ENCODE data around the gene KYAT1. TPM values are rescaled to one million over a fixed set of nuclear protein-coding genes. Genes with fewer than 3 reads are reported as not detected.

The KYAT1 gene
- total and polyA plus RNA-seq, 2 of the 13 experiments (the other 11 are each of a cell fraction or from before 2014, with no cell fraction given): 9.2 to 46.5 TPM

GRCh38 chr9:128818839-128819715, 62.7 kb downstream of the KYAT1 start (continued):
- TF ChIP-seq THAP8 (CRISPR knock-in tag; IDR thresholded peaks at IDR 0.05; ENCODE audit: borderline replicate concordance) (peak; percentile 38; the same call in 1 of the 2 replicates), ZNF232 (CRISPR knock-in tag; IDR thresholded peaks at IDR 0.05; ENCODE audit: borderline replicate concordance) (no peak), MXD1 (CRISPR knock-in tag; IDR thresholded peaks at IDR 0.05) (peak; percentile 72; the same call in 1 of the 2 replicates), ZNF772 (CRISPR knock-in tag; IDR thresholded peaks at IDR 0.05) (peak; percentile 79; the same call in 1 of the 2 replicates), TMF1 (CRISPR knock-in tag; IDR thresholded peaks at IDR 0.05; ENCODE audit: low read depth) (peak; percentile 56; the same call in 1 of the 2 replicates), SAFB2 (CRISPR knock-in tag; IDR thresholded peaks at IDR 0.05; ENCODE audit: borderline replicate concordance, low read depth) (peak; percentile 70), ZNF709 (CRISPR knock-in tag; IDR thresholded peaks at IDR 0.05) (peak; percentile 82; the same call in 1 of the 2 replicates), XRCC5 (optimal IDR thresholded peaks at IDR 0.05; ENCODE audit: low read length) (peak; percentile 40), AKAP8 (CRISPR knock-in tag; IDR thresholded peaks at IDR 0.05) (peak; percentile 67; the same call in 1 of the 2 replicates), NRL (CRISPR knock-in tag; IDR thresholded peaks at IDR 0.05; ENCODE audit: borderline replicate concordance) (0 out of 2 replicates have a peak, but pooled peaks have one; percentile 72), SMAD9 (CRISPR knock-in tag; IDR thresholded peaks at IDR 0.05) (no peak), ZFP37 (CRISPR knock-in tag; IDR thresholded peaks at IDR 0.05; ENCODE audit: borderline replicate concordance) (no peak), BCLAF1 (IDR thresholded peaks at IDR 0.05) (no peak), ETV6 (CRISPR knock-in tag; conservative IDR thresholded peaks at IDR 0.05) (0 out of 2 replicates have a peak, but pooled peaks have one; percentile 67), ZNF790 (CRISPR knock-in tag; IDR thresholded peaks at IDR 0.05; ENCODE audit: borderline replicate concordance) (peak; percentile 76; the same call in 1 of the 2 replicates), MEIS2 (CRISPR knock-in tag; IDR thresholded peaks at IDR 0.05) (peak; percentile 65; the same call in 1 of the 2 replicates), STAG1 (CRISPR knock-in tag; IDR thresholded peaks at IDR 0.05) (peak; percentile 43), ZNF737 (CRISPR knock-in tag; IDR thresholded peaks at IDR 0.05; ENCODE audit: borderline replicate concordance) (no peak), FOXA3 (CRISPR knock-in tag; IDR thresholded peaks at IDR 0.05) (no peak; the same call in 1 of the 2 replicates), ZNF629 (CRISPR knock-in tag; conservative IDR thresholded peaks at IDR 0.05) (peak; percentile 97), MTERF4 (CRISPR knock-in tag; IDR thresholded peaks at IDR 0.05) (peak; percentile 88; the same call in 1 of the 2 replicates)
